Omental fat pad (tissue), 4 donors: ENCODE results near the gene ARMC8. TPM values are rescaled to one million over a fixed set of nuclear protein-coding genes. Genes with fewer than 3 reads are reported as not detected.

Source experiments
- ATAC-seq: fragments of 150-250 bp; one replicate; pipeline ENCODE4 v1.9.1; 2016; ENCODE audit warnings: mild to moderate bottlenecking, moderate library complexity; ENCODE audit not compliant: low FRiP score
- DNase-seq: peaks from one replicate; pipeline ENCODE4 v3.0.0-alpha.2; 2019; ENCODE audit warnings: low spot score
- CTCF ChIP-seq, 3 donors: fragments of 450-650 bp; IDR thresholded peaks; one replicate each; pipeline ENCODE4 v1.5.1; 2016 to 2017; ENCODE audit warnings: antibody characterized with exemption in 3 of 3, mild to moderate bottlenecking in 3 of 3, moderate library complexity in 2 of 3
- total RNA-seq, 4 donors: library from RNA; depleted of rRNA; stranded (reverse); fragments of >200 nt; gene quantifications; one replicate each; pipeline ENCODE4 v1.1.0, GENCODE V29; 2016

ARMC8 gene
- total RNA-seq, 4 donors from 2014 or later: 61.5 to 121 (median 95.3) TPM

DNA sequence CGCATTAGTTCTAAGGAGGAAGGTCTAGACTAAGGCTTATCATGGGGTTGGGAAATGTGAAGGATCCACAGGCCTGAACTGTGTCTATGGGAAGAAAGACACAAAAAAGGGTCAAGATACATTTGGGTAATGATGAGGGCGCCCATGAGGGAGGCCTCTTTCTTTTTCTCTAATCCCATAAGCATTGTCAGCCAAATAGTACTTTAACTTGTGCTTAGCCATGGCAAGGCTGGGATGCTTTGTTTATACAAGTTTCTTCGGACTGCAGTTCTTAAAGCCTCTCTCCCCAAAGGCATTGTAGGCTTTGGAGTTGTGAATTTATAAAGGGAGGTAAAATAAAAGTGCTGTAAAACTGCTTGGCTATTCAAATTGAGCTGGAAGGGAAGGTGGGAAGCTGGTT is 23.4 kb downstream of the ARMC8 start:
- DNase-seq (no peak), ATAC-seq (no peak)
- TF ChIP-seq CTCF (IDR thresholded peaks at IDR 0.05): no peak

- DNase-seq: no peak
- no peak for TF ChIP-seq CTCF (IDR thresholded peaks at IDR 0.05)
- no peak for ATAC-seq
Measured at GRCh38 chr3:138213398-138214085, 26.4 kb downstream of the ARMC8 start.

DNA sequence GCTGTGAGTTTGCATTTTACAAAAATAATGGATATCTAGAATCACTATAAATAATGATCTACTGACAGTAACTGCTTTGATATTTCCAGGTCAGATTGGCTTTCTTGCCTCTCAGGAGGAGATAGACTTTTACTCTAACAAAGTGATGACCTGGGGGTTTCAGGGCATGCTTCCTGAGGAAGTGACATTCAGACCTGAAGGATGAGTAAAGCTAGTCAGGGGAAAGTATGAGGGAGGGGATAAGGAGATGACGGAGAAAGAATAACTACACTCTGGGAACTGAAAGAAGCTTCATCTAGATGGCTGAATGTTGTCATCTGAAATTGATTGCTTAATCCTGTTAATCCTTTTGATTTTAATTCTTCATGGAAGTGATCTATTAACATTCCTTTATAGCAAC is 32.2 kb downstream of the ARMC8 start:
- DNase-seq (no peak), ATAC-seq (no peak)
- no peak for TF ChIP-seq CTCF (IDR thresholded peaks at IDR 0.05)

DNA sequence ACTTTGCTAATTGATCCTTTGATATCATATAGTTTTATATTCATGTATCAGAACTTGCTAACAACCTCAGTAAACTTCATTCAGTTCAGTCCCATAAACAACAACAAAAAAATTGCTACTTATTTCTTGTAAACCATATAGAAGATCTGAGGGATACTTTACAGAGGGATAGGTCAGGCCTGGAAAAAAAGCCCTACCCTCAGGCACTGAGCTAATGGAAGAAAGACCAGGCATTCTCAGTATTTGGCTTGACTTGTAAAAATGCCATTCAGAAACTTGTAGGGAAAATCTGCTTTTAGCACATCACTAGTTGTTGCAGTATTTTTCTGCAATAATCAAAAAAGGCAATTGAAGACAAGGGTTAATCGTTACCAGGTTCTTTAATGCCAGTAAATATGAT is 33.1 kb downstream of the ARMC8 start:
- no peak for ATAC-seq
- no peak for TF ChIP-seq CTCF (IDR thresholded peaks at IDR 0.05)
- DNase-seq: no peak

GRCh38 chr3:138220788-138221187 is 33.7 kb downstream of the ARMC8 start:
- no peak for TF ChIP-seq CTCF (IDR thresholded peaks at IDR 0.05)
- ATAC-seq (no peak), DNase-seq (no peak)

DNA sequence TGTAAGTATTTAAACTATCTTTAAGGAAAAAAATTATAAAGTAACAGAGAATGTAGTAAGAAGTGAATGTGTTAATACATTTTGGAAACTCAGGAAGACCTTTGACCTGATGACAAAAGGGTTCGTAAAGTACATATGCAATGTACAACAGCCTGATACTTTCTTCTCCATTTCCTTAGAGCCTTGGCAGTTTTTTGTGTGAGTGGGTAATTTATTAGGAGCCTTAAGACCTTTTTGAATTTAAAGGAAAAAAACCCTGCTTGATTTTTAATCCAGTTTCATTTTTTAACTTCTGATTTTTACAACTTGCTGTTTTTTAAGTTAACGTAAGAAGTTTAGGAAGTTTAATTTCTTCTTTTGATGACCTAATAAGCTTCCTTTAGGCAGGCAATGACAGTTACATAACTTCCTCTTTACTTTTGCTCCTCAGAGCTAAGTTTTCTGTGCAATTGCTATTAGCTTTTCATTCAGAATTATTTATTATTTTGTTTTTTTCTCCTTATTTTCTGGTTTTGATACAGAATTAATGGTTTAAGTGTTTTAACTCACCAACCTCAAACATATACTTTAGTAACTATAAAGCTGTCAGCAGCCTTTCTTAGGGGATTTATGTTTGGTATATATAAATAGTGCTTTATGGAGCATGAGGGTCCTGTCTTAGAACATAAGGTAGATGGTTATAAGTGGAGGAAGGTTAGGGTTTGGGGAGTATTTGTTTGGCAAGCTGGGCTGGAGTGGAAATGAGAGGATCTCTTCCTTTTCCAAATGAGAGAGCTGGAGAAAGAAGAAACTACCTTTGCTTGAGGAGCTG is 35.2 kb downstream of the ARMC8 start:
- no peak for DNase-seq
- ATAC-seq: no peak
- no peak for TF ChIP-seq CTCF (IDR thresholded peaks at IDR 0.05)

DNA sequence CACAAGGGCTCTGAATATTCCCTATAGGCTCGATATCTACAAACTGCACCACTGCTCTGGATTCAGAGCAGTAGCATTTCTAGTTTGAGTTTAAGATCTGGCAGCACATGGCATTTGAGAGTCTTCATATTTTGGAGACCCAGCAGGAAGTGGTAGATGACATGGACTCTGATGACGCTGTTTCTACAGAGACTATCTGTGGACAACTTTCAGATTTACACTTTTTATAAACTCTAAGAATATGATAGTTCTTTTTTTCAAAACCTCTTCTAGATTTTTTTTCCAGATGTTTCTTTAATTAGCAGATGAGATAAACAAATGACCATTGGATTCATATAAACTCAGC is 35.8 kb downstream of the ARMC8 start:
- no peak for DNase-seq
- no peak for TF ChIP-seq CTCF (IDR thresholded peaks at IDR 0.05)
- no peak for ATAC-seq
